H1 (cell line): ENCODE measurements around the gene RPL32. TPM values are rescaled to one million over a fixed set of nuclear protein-coding genes. Genes with fewer than 3 reads are reported as not detected.
A peak's percentile ranks its signal among the peaks of the same experiment; 100 is the strongest.

ENCODE experiments used
- CTCF ChIA-PET: fragments of 300-600 bp; sonication (Branson Sonifier 250); formaldehyde crosslinking; loops from one replicate; lab custom pipeline; 2021; ENCODE audit not compliant: partially characterized antibody; lab: Charles Lee
- POLR2A ChIA-PET: fragments of 300-600 bp; sonication (Branson Sonifier 250); formaldehyde crosslinking; loops from one replicate; lab custom pipeline; 2021; ENCODE audit warnings: inconsistent platforms; ENCODE audit not compliant: partially characterized antibody; lab: Charles Lee
- DNase-seq, 2 experiments: peaks; one replicate each; pipeline versions ENCODE4 v3.0.0 to v3.0.0-alpha.2; 2010 to 2022; ENCODE audit warnings: low spot score in 2 of 2, low read depth in 1 of 2, mixed read lengths in 1 of 2
- FAIRE-seq: peaks from 2 replicates; lab custom pipeline; 2011; peaks lifted over from hg19 to GRCh38; lab: Jason Lieb, UNC
- H2AFZ ChIP-seq: 2 replicates; pipeline ENCODE4 v1.8.1; 2012; ENCODE audit warnings: low read length, inconsistent platforms
- H2AK5ac ChIP-seq: 2 replicates; pipeline ENCODE4 v1.6.1; 2013; ENCODE audit warnings: low read depth, low read length
- H2BK120ac ChIP-seq: replicated peaks from 2 replicates; pipeline ENCODE3; 2013; ENCODE audit warnings: low read depth, low read length, inconsistent platforms
- H2BK12ac ChIP-seq: 2 replicates; pipeline ENCODE4 v1.6.1; 2013; ENCODE audit warnings: low read depth, low read length
- H2BK15ac ChIP-seq: 2 replicates; pipeline ENCODE4 v1.6.1; 2013; ENCODE audit warnings: low read length
- H2BK20ac ChIP-seq: 2 replicates; pipeline ENCODE4 v1.6.1; 2013; ENCODE audit warnings: low read length
- H2BK5ac ChIP-seq: 2 replicates; pipeline ENCODE4 v1.6.1; 2013; ENCODE audit warnings: low read depth, low read length
- H3K14ac ChIP-seq: 2 replicates; pipeline ENCODE4 v1.6.1; 2013; ENCODE audit warnings: inconsistent platforms; ENCODE audit not compliant: insufficient read length
- H3K18ac ChIP-seq: 2 replicates; pipeline ENCODE4 v1.6.1; 2013; ENCODE audit warnings: low read length; ENCODE audit errors: extremely low read depth
- H3K23ac ChIP-seq: 2 replicates; pipeline ENCODE4 v1.6.1; 2013; ENCODE audit warnings: inconsistent platforms; ENCODE audit not compliant: insufficient read length
- H3K23me2 ChIP-seq: 2 replicates; pipeline ENCODE4 v1.6.1; 2013; ENCODE audit warnings: low read depth, low read length
- H3K27ac ChIP-seq: 2 replicates; pipeline ENCODE4 v1.6.1; 2011; ENCODE audit warnings: low read depth, low read length, inconsistent platforms
- H3K27me3 ChIP-seq, 4 experiments: replicated peaks in 1 of 4; 1 replicate in 1 of 4; 2 replicates in 3 of 4; pipeline versions ENCODE4 v1.6.1 to v1.8.1; 2011 to 2013; ENCODE audit warnings: low read length in 3 of 4, mild to moderate bottlenecking in 3 of 4, inconsistent platforms in 2 of 4, mixed read lengths in 2 of 4, moderate library complexity in 1 of 4; ENCODE audit not compliant: control insufficient read depth in 3 of 4, insufficient read depth in 3 of 4; ENCODE audit errors: extremely low read depth in 1 of 4
- H3K36me3 ChIP-seq, 4 experiments: 2 replicates each; pipeline versions ENCODE4 v1.6.1 to v1.8.1; 2011 to 2013; ENCODE audit warnings: mild to moderate bottlenecking in 4 of 4, low read length in 3 of 4, moderate library complexity in 2 of 4, control low read depth in 1 of 4, inconsistent platforms in 1 of 4; ENCODE audit not compliant: insufficient read depth in 4 of 4, control insufficient read depth in 2 of 4
- H3K4ac ChIP-seq: replicated peaks from 2 replicates; pipeline ENCODE3; 2013; ENCODE audit warnings: low read length, low read depth, mixed read lengths, inconsistent platforms; ENCODE audit not compliant: insufficient read length
- H3K4me1 ChIP-seq, 4 experiments: replicated peaks in 1 of 4; 1 replicate in 1 of 4; 2 replicates in 3 of 4; pipeline versions ENCODE4 v1.6.1 to v1.8.1; 2011 to 2013; ENCODE audit warnings: low read length in 3 of 4, inconsistent platforms in 2 of 4, mixed read lengths in 1 of 4; ENCODE audit not compliant: insufficient read depth in 4 of 4, control insufficient read depth in 3 of 4
- H3K4me2 ChIP-seq, 2 experiments: 2 replicates each; pipeline versions ENCODE4 v1.6.1 to v1.8.1; 2011 to 2013; ENCODE audit warnings: low read depth in 2 of 2, low read length in 2 of 2, control low read depth in 1 of 2, inconsistent platforms in 1 of 2, mild to moderate bottlenecking in 1 of 2; ENCODE audit not compliant: insufficient read depth in 1 of 2
- H3K4me3 ChIP-seq, 4 experiments: fragments of 200-600, 300-600 bp in 1 of 4; sonication (generic), shearing (Covaris generic), sonication (Bioruptor Twin) in 1 of 4; 2 replicates each; pipeline versions ENCODE4 v1.5.1 to v1.8.1; 2011 to 2016; ENCODE audit warnings: low read length in 4 of 4, low read depth in 3 of 4, control low read depth in 2 of 4, inconsistent platforms in 2 of 4, mild to moderate bottlenecking in 2 of 4, mixed read lengths in 1 of 4, moderate library complexity in 1 of 4; ENCODE audit not compliant: insufficient read depth in 2 of 4; ENCODE audit errors: extremely low read depth in 1 of 4
- H3K56ac ChIP-seq: replicated peaks from 2 replicates; pipeline ENCODE3; 2013; ENCODE audit warnings: low read depth, mild to moderate bottlenecking, mixed read lengths, low read length, inconsistent platforms; ENCODE audit not compliant: insufficient read length
- H3K79me1 ChIP-seq: 2 replicates; pipeline ENCODE4 v1.6.1; 2013; ENCODE audit warnings: low read depth, low read length, control low read depth
- H3K79me2 ChIP-seq, 2 experiments: 2 replicates each; pipeline versions ENCODE4 v1.6.1 to v1.8.1; 2012 to 2013; ENCODE audit warnings: low read length in 2 of 2, mild to moderate bottlenecking in 2 of 2, inconsistent platforms in 1 of 2; ENCODE audit not compliant: insufficient read depth in 2 of 2, control insufficient read depth in 1 of 2
- H3K9ac ChIP-seq, 4 experiments: replicated peaks in 1 of 4; 1 replicate in 1 of 4; 2 replicates in 3 of 4; pipeline versions ENCODE4 v1.6.1 to v1.8.1; 2011 to 2013; ENCODE audit warnings: low read depth in 3 of 4, low read length in 3 of 4, control low read depth in 2 of 4, mild to moderate bottlenecking in 2 of 4, moderate library complexity in 2 of 4, inconsistent platforms in 1 of 4; ENCODE audit errors: extremely low read depth in 1 of 4
- H3K9me3 ChIP-seq, 2 experiments: 2 replicates each; pipeline versions ENCODE4 v1.6.1 to v1.8.1; 2012 to 2013; ENCODE audit warnings: mild to moderate bottlenecking in 2 of 2, moderate library complexity in 2 of 2, control low read depth in 1 of 2, inconsistent platforms in 1 of 2, low read depth in 1 of 2, low read length in 1 of 2, mixed read lengths in 1 of 2; ENCODE audit not compliant: insufficient read depth in 2 of 2
- H4K20me1 ChIP-seq, 2 experiments: replicated peaks in 1 of 2; 2 replicates each; pipeline versions ENCODE3 to v1.8.1; 2011 to 2013; ENCODE audit warnings: inconsistent platforms in 2 of 2, low read length in 2 of 2, mild to moderate bottlenecking in 1 of 2; ENCODE audit not compliant: insufficient read depth in 2 of 2, control insufficient read depth in 1 of 2
- H4K5ac ChIP-seq: 2 replicates; pipeline ENCODE4 v1.6.1; 2013; ENCODE audit warnings: low read length, low read depth, mixed read lengths, inconsistent platforms; ENCODE audit not compliant: insufficient read length
- H4K8ac ChIP-seq: 2 replicates; pipeline ENCODE4 v1.8.0; 2013; ENCODE audit warnings: mild to moderate bottlenecking, moderate library complexity, low read length, inconsistent platforms; ENCODE audit not compliant: insufficient read depth; ENCODE audit errors: extremely low read depth
- H4K91ac ChIP-seq: replicated peaks from 2 replicates; pipeline ENCODE3; 2013; ENCODE audit warnings: low read length, mixed read lengths, inconsistent platforms; ENCODE audit not compliant: insufficient read length
- CHD1 ChIP-seq: IDR thresholded peaks from 2 replicates; pipeline ENCODE4 v1.6.1; 2012; ENCODE audit warnings: low read depth, low read length, improper control_type of control experiment
- CHD2 ChIP-seq: IDR thresholded peaks from 2 replicates; pipeline ENCODE4 v1.6.1; 2012; ENCODE audit warnings: low read length, improper control_type of control experiment
- E2F6 ChIP-seq: IDR thresholded peaks from 2 replicates; pipeline ENCODE4 v1.6.1; 2012; ENCODE audit warnings: inconsistent platforms
- KDM1A ChIP-seq: fragments of 200-600, 300-600 bp; sonication (generic); IDR thresholded peaks from 2 replicates; pipeline ENCODE4 v1.7.1; 2016; ENCODE audit warnings: mild to moderate bottlenecking, low read length, borderline replicate concordance
- NRF1 ChIP-seq: IDR thresholded peaks from 2 replicates; pipeline ENCODE4 v1.6.1; 2011; ENCODE audit warnings: mild to moderate bottlenecking, low read depth, low read length, improper control_type of control experiment
- TAF7 ChIP-seq: optimal IDR thresholded peaks from 2 replicates; pipeline ENCODE3; 2011; ENCODE audit warnings: low read depth, mild to moderate bottlenecking, inconsistent platforms, low read length, moderate library complexity, borderline replicate concordance
- WGBS, 2 experiments: shearing (Covaris generic) in 1 of 2; methylation state at CpG; one replicate each; pipeline versions ENCODE4 v1.1.6 to v1.1.7; 2013 to 2015; ENCODE audit warnings: low lambda C conversion rate in 2 of 2, mixed read lengths in 2 of 2, inconsistent platforms in 1 of 2, low coverage in 1 of 2, missing lambda C conversion rate in 1 of 2; ENCODE audit not compliant: insufficient replicate concordance in 2 of 2, insufficient coverage in 1 of 2, insufficient read length in 1 of 2; ENCODE audit errors: extremely low coverage in 1 of 2, missing lambda C conversion rate in 1 of 2; 5-methylcytosine and 5-hydroxymethylcytosine counted together
- polyA plus RNA-seq, 7 experiments: library from polyadenylated mRNA; depleted of rRNA in 3 of 7; stranded (reverse) in 5 of 7; unstranded in 2 of 7; fragments of >200 nt in 5 of 7; fragments of 200-250 nt in 2 of 7; gene quantifications; 1 replicate in 5 of 7; 2 replicates in 1 of 7; 4 replicates in 1 of 7; pipeline versions ENCODE4 v1.2.1 to v1.2.3, GENCODE V29; 2011 to 2013; ENCODE audit warnings: missing spikeins in 2 of 7, mixed read lengths in 2 of 7
- total RNA-seq: library from RNA; stranded (reverse); fragmentation: NEBNext Ultra II Directional; extraction: Animal tissue kit (Norgen Biotek cat#: 25700); gene quantifications from 2 replicates; pipeline ENCODE4 v1.2.1, GENCODE V29; 2021
- TF ChIP-seq, protein P1 (sequence below), 3 experiments: IDR thresholded peaks; 1 replicate in 2 of 3; 2 replicates in 1 of 3; pipeline versions ENCODE4 v1.5.1 to v1.6.1; 2011; ENCODE audit warnings: low read length in 3 of 3, mild to moderate bottlenecking in 3 of 3, inconsistent platforms in 2 of 3, low read depth in 1 of 3, moderate library complexity in 1 of 3; ENCODE audit not compliant: insufficient read depth in 1 of 3; ENCODE audit errors: control extremely low read depth in 1 of 3
- TF ChIP-seq, protein P2 (sequence below): IDR thresholded peaks from 2 replicates; pipeline ENCODE4 v1.6.1; 2011; ENCODE audit warnings: low read length, improper control_type of control experiment

The RPL32 gene
- total and polyA plus RNA-seq, 2 of the 8 experiments (the other 6 are each of a cell fraction or from before 2014, with no cell fraction given) = 1,443 to 2,043 TPM

- H3K4me2 ChIP-seq = no peak overlapping the region
- no peak overlapping the region for H3K9ac ChIP-seq
- H3K36me3 ChIP-seq = no peaks in the 10 kb centered on the region; a peak in 1 of 8 replicates
- no peak overlapping the region for H3K56ac ChIP-seq
- H2BK20ac ChIP-seq = no peak overlapping the region
- CTCF ChIA-PET = interaction anchor here (0.9 to 21.3 kb wide), 8 partner anchors 5 to 90 kb away, joined by 3 to 353 read pairs (median 4); partner anchors contain the start of gene RPL32
- POLR2A ChIA-PET = interaction anchor here (1.7 to 3.0 kb wide), 3 partner anchors 44 to 52 kb away, joined by 5 to 9 read pairs (median 6); no protein-coding TSS in a partner anchor
- H3K18ac ChIP-seq = no peak overlapping the region
- H3K27ac ChIP-seq = no peak overlapping the region
- H3K4ac ChIP-seq = no peak overlapping the region
- H3K79me2 ChIP-seq = no peaks in the 10 kb centered on the region
- H4K91ac ChIP-seq = no peak overlapping the region
- H4K5ac ChIP-seq = no peak overlapping the region
- FAIRE-seq = no peak
- WGBS, 2 experiments = 83% methylated on average over 15 of the region's 15 CpGs; no CpG with 5 or more reads in 1 of the 2 experiments
- H2BK5ac ChIP-seq = no peak overlapping the region
- H3K4me1 ChIP-seq = peaks cover 0 to 2% (median 2%) of the 10 kb centered on the region in 4 experiments; a peak in 2 of 7 replicates
- no peaks in the 10 kb centered on the region; a peak in 2 of 7 replicates for H3K27me3 ChIP-seq
- H2BK120ac ChIP-seq = no peak overlapping the region
- H2AK5ac ChIP-seq = no peak overlapping the region
- H2AFZ ChIP-seq = no peak overlapping the region
- H2BK12ac ChIP-seq = no peak overlapping the region
- no peaks in the 10 kb centered on the region for H4K20me1 ChIP-seq
- no peaks in the 10 kb centered on the region for H3K23me2 ChIP-seq
- H3K9me3 ChIP-seq = no peaks in the 10 kb centered on the region
- H3K14ac ChIP-seq = no peak overlapping the region
- H3K79me1 ChIP-seq = no peaks in the 10 kb centered on the region
- no peak for DNase-seq
- H2BK15ac ChIP-seq = no peak overlapping the region
- H3K23ac ChIP-seq = no peak overlapping the region
- no peak overlapping the region for H3K4me3 ChIP-seq
- no peak overlapping the region for H4K8ac ChIP-seq
- TF ChIP-seq NRF1 (no peak), CHD2 (no peak), E2F6 (peak; percentile 86), CHD1 (no peak), TAF7 (no peak), KDM1A (no peak)
- TF ChIP-seq, protein P1, sequence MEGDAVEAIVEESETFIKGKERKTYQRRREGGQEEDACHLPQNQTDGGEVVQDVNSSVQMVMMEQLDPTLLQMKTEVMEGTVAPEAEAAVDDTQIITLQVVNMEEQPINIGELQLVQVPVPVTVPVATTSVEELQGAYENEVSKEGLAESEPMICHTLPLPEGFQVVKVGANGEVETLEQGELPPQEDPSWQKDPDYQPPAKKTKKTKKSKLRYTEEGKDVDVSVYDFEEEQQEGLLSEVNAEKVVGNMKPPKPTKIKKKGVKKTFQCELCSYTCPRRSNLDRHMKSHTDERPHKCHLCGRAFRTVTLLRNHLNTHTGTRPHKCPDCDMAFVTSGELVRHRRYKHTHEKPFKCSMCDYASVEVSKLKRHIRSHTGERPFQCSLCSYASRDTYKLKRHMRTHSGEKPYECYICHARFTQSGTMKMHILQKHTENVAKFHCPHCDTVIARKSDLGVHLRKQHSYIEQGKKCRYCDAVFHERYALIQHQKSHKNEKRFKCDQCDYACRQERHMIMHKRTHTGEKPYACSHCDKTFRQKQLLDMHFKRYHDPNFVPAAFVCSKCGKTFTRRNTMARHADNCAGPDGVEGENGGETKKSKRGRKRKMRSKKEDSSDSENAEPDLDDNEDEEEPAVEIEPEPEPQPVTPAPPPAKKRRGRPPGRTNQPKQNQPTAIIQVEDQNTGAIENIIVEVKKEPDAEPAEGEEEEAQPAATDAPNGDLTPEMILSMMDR (IDR thresholded peaks at IDR 0.05; ENCODE audit: control extremely low read depth in 1 of 3, insufficient read depth in 1 of 3, low read depth in 1 of 3, low read length in 3 of 3) = 0 out of 4 replicates have a peak, but pooled peaks of 1 of the 3 experiments have one; percentile 2
- TF ChIP-seq, protein P2, sequence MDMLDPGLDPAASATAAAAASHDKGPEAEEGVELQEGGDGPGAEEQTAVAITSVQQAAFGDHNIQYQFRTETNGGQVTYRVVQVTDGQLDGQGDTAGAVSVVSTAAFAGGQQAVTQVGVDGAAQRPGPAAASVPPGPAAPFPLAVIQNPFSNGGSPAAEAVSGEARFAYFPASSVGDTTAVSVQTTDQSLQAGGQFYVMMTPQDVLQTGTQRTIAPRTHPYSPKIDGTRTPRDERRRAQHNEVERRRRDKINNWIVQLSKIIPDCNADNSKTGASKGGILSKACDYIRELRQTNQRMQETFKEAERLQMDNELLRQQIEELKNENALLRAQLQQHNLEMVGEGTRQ = no peak
Measured at GRCh38 chr3:12884186-12884680, 42.9 kb upstream of the RPL32 start.
